OCI-LY7 (cell line): ENCODE measurements around the gene IRS1.
A peak's percentile ranks its signal among the peaks of the same experiment; 100 is the strongest.

Source experiments
- EZH2phosphoT487 ChIP-seq: fragments of 200-600 bp; sonication (generic); IDR thresholded peaks from 2 replicates; pipeline ENCODE4 v1.6.1; 2018; ENCODE audit warnings: low read depth, borderline replicate concordance, mild to moderate bottlenecking, mixed run types, antibody characterized with exemption, low read length, moderate library complexity, mixed read lengths
- TF ChIP-seq, protein P1 (sequence below): fragments of 200-600 bp; sonication (generic); conservative IDR thresholded peaks from 2 replicates; pipeline ENCODE4 v1.5.1; 2014; ENCODE audit warnings: mild to moderate bottlenecking, antibody characterized with exemption, low read length, moderate library complexity, mixed read lengths

DNA sequence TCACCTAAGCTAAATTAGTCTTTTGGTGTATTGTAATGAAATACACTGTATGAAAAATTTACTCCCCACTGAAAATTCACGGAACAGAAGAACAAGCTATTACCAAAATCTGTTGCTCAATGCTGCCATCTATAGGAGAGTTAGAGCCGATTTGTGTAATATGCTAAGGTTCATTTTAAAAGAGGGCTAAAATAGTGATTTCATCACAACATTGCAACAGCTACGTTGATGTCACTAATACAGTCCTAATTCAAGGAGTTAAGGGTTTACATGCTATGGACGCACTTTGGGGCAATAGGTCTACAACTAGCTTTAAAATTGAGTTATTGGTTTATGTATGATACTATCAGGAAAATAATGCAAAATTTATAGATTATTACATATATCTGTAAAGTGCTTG, 3.0 kb upstream of the IRS1 start:
- TF ChIP-seq, protein P1, sequence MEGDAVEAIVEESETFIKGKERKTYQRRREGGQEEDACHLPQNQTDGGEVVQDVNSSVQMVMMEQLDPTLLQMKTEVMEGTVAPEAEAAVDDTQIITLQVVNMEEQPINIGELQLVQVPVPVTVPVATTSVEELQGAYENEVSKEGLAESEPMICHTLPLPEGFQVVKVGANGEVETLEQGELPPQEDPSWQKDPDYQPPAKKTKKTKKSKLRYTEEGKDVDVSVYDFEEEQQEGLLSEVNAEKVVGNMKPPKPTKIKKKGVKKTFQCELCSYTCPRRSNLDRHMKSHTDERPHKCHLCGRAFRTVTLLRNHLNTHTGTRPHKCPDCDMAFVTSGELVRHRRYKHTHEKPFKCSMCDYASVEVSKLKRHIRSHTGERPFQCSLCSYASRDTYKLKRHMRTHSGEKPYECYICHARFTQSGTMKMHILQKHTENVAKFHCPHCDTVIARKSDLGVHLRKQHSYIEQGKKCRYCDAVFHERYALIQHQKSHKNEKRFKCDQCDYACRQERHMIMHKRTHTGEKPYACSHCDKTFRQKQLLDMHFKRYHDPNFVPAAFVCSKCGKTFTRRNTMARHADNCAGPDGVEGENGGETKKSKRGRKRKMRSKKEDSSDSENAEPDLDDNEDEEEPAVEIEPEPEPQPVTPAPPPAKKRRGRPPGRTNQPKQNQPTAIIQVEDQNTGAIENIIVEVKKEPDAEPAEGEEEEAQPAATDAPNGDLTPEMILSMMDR = peak; percentile 90
- no peak for TF ChIP-seq EZH2phosphoT487
